Duodenal mucosa (tissue), 2 donors: Measurements from ENCODE around the gene CISD3.

Experiments used
- H3K27ac ChIP-seq: one replicate; pipeline ENCODE4 v1.7.0; 2013; ENCODE audit warnings: low read depth, low read length
- H3K27me3 ChIP-seq, 2 donors: one replicate each; pipeline ENCODE4 v1.7.0; 2013; ENCODE audit warnings: low read length in 2 of 2, control low read depth in 1 of 2; ENCODE audit not compliant: insufficient read depth in 2 of 2, control insufficient read depth in 1 of 2
- H3K36me3 ChIP-seq, 2 donors: one replicate each; pipeline ENCODE4 v1.7.0; 2013; ENCODE audit warnings: low read length in 2 of 2, control low read depth in 1 of 2; ENCODE audit not compliant: insufficient read depth in 2 of 2, control insufficient read depth in 1 of 2
- H3K4me1 ChIP-seq, 2 donors: one replicate each; pipeline ENCODE4 v1.7.0; 2013; ENCODE audit warnings: low read length in 2 of 2, control low read depth in 1 of 2; ENCODE audit not compliant: insufficient read depth in 2 of 2, control insufficient read depth in 1 of 2
- H3K4me3 ChIP-seq, 2 donors: one replicate each; pipeline ENCODE4 v1.7.0; 2013; ENCODE audit warnings: low read length in 2 of 2, low read depth in 1 of 2
- H3K9ac ChIP-seq, 2 donors: one replicate each; pipeline ENCODE4 v1.7.0; 2013; ENCODE audit warnings: low read length in 2 of 2, low read depth in 1 of 2
- H3K9me3 ChIP-seq, 2 donors: one replicate each; pipeline ENCODE4 v1.7.0; 2013; ENCODE audit warnings: low read length in 2 of 2, control low read depth in 1 of 2; ENCODE audit not compliant: control insufficient read depth in 1 of 2

The CISD3 gene

DNA sequence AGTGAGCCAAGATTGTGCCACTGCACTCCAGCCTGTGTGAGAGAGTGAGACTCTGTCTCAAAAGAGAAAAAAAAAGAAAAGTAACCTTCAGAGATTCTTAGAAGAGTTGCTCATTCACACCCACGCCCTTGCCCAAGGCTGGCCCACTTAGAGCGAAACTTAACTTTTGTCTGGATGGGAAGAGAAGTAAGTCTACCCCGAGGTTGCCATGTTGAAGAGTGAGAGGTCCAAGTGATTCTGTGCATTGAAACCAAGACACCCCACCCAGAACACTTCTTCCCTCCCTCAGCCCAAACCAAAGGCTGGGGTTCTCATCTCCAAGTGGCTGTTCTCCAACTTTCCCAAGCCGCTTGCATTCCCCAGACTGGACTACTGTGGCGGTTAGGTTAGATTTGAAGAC, 2.4 kb upstream of the CISD3 start:
- peaks cover 3 to 10% of the 10 kb centered on the region in 2 donors for H3K36me3 ChIP-seq
- no peak overlapping the region for H3K27ac ChIP-seq
- no peaks in the 10 kb centered on the region for H3K27me3 ChIP-seq
- H3K9me3 ChIP-seq: no peaks in the 10 kb centered on the region
- no peak overlapping the region for H3K4me3 ChIP-seq
- H3K9ac ChIP-seq: no peak overlapping the region
- peaks cover 59 to 70% of the 10 kb centered on the region in 2 donors for H3K4me1 ChIP-seq

GRCh38 chr17:38728290-38728831, 1.8 kb upstream of the CISD3 start:
- H3K9me3 ChIP-seq: no peaks in the 10 kb centered on the region
- H3K4me1 ChIP-seq: peaks cover 64 to 75% of the 10 kb centered on the region in 2 donors
- peak overlapping the region in 1 of 2 donors; percentile 21 for H3K4me3 ChIP-seq
- peak overlapping the region in 1 of 2 donors; percentile 43 for H3K9ac ChIP-seq
- H3K27me3 ChIP-seq: no peaks in the 10 kb centered on the region
- H3K36me3 ChIP-seq: peaks cover 4 to 5% of the 10 kb centered on the region in 2 donors
- H3K27ac ChIP-seq: no peak overlapping the region

DNA sequence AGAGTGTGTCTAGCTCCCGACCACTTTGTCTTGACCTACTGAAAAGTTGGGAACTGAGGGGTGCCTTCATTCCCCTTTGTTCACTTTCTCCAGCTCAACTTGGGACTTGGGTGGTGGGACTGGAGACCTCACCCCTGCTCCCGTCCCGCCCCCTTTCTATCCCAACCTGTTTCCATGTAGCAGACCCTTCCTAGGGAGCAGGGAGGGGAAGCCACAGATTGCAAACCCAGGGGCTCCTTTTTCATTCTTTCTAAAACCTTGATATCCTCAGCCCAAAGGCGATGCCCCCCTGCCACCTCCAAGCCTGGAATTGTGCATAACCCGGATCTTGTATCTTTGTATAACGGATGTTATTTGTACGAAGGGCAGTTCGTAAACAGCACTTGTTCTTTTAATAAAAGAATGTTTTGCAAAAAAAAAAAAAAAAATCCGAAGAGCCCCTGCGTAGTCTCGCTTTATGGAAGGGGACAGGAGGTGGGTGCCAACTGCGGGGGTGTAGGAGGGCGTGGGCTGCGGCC, 714 bp upstream of the CISD3 start:
- H3K4me1 ChIP-seq: peaks cover 70 to 81% of the 10 kb centered on the region in 2 donors
- H3K9ac ChIP-seq: peak overlapping the region; percentile 76 to 79
- H3K9me3 ChIP-seq: no peaks in the 10 kb centered on the region
- H3K27ac ChIP-seq: peak overlapping the region; percentile 76
- H3K27me3 ChIP-seq: no peaks in the 10 kb centered on the region
- H3K4me3 ChIP-seq: peak overlapping the region; percentile 73 to 79
- H3K36me3 ChIP-seq: peaks cover 5 to 15% of the 10 kb centered on the region in 2 donors

DNA sequence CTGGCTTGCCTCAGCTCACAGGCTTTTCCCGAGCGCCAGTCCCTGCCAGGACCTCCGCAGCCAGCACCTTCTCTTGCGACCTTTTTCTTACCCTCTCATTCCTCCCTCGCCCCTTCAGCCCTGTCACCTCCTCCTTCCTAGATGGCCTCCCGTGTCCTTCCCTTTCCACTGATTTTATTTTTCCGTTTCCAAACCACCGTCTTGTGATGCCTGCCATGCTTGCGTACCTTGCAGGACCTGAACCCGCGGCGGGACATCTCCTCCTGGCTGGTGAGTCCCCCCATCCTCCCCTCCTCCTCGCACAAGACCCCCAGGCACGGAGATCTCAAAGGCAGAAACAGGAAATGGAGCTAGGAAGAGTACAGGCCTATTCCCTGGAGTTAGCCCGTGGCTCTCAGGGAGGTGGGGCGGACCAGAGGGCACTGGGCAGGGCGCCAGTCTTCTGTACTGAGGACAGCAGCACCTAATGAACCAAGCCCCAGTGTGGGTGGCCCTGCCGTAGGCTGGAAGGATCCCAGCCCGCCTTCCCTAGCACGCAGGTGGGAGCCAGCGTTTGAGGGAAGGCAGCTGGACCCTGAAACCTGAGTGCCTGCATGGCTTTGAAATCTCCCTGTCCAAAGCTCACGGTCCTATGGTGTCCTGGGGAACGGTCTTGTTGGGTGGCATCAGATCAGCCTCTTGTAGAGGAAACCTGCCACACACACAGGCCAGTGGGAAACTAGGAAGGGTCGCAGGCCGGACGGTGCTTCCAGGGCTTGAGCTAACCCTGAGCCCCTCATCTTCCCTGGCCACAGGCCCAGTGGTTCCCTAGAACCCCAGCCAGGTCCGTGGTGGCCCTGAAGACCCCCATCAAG, 612 bp downstream of the CISD3 start:
- peaks cover 2 to 17% of the 10 kb centered on the region in 2 donors for H3K36me3 ChIP-seq
- H3K9ac ChIP-seq: peak overlapping the region; percentile 99
- no peaks in the 10 kb centered on the region for H3K9me3 ChIP-seq
- peak overlapping the region; percentile 92 for H3K27ac ChIP-seq
- no peaks in the 10 kb centered on the region for H3K27me3 ChIP-seq
- H3K4me1 ChIP-seq: peaks cover 67 to 77% of the 10 kb centered on the region in 2 donors
- H3K4me3 ChIP-seq: peak overlapping the region; percentile 97 to 98

- Histone ChIP-seq H3K9ac (peak overlapping the region; percentile 99), H3K27me3 (no peaks in the 10 kb centered on the region), H3K4me1 (peaks cover 66 to 72% of the 10 kb centered on the region in 2 donors), H3K36me3 (peaks cover 3 to 17% of the 10 kb centered on the region in 2 donors), H3K27ac (peak overlapping the region; percentile 92), H3K9me3 (no peaks in the 10 kb centered on the region), H3K4me3 (peak overlapping the region; percentile 97 to 98)
Observed at GRCh38 chr17:38731526-38732294, 1.6 kb downstream of the CISD3 start.

DNA sequence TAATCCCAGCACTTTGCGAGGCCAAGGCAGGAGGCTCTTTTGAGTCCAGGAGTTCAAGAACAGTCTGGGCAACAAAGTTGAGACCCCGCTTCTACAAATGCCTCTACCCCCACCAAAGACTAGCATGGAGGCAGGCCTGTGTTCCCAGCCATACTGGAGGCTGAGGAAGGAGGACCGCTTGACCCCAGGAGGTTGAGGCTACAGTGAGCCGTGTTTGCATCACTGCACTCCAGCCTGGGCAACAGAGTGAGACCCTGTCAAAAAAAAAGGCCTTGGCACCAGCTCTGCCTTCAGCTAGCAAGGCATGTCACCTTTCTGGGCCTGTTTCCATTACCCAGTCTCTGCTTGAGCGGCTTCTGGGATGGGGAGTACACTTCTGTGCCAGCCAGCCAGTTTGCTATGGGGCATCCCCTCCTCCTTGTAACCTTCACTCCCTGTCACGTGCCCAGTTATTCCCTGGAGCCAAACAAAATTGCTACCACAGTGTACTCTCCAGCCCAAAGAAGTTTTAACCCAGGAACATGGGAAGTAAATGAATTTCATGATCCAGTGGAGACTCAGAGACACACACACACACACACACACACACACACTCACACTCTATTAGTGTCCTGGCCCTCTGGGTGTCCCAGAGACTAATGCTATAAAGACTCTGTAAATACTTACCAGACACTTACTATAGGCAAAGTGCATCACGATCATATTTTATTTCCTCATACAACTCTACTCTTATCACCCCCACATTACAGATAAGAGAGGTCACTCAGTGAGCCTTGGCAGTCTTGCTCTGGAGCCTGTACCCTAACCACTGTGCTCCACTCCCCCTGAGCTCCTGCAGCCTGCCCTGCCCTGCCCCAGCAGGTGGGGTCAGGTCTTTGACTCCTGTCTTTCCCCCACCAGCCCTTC, 2.5 kb downstream of the CISD3 start:
- peak overlapping the region; percentile 92 for H3K27ac ChIP-seq
- peaks cover 3 to 17% of the 10 kb centered on the region in 2 donors for H3K36me3 ChIP-seq
- no peaks in the 10 kb centered on the region for H3K9me3 ChIP-seq
- H3K27me3 ChIP-seq: no peaks in the 10 kb centered on the region
- H3K4me1 ChIP-seq: peaks cover 62 to 67% of the 10 kb centered on the region in 2 donors
- peak overlapping the region; percentile 99 for H3K9ac ChIP-seq
- H3K4me3 ChIP-seq: peak overlapping the region; percentile 97 to 98

DNA sequence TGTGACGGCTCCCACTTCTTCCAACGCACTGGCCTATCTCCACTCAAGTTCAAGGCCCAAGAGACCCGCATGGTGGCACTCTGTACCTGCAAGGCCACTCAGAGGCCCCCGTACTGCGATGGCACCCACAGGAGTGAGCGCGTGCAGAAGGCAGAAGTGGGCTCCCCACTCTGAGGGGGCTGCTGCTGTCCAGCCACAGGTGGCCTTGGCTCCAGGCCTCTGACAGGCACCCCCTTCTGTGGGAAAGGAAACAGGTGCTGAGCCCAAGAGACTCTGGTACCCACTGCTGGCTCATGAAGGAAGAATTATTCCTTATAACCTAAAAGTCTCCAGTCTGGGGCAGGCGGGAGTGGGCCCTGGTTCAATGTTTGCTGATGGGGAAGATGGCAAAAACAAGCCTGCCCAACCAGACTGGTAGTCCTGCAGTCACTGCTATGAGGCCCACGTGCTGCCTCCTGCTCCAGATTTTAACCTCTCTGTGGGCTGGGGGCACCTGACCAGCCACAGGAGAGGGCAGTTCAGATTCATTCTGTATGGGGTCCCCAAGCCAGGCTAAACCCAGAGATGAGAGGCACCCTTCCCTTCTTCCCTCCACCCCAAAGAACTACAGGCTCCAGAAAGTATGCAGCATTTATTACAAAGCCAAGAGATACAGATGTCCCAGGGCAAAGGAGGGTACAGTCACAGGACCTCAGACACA, 3.3 kb downstream of the CISD3 start:
- H3K4me3 ChIP-seq: no peak overlapping the region
- peak overlapping the region; percentile 20 to 99 for H3K9ac ChIP-seq
- H3K9me3 ChIP-seq: no peaks in the 10 kb centered on the region
- H3K4me1 ChIP-seq: peaks cover 61 to 65% of the 10 kb centered on the region in 2 donors
- H3K27ac ChIP-seq: no peak overlapping the region
- peaks cover 3 to 17% of the 10 kb centered on the region in 2 donors for H3K36me3 ChIP-seq
- H3K27me3 ChIP-seq: no peaks in the 10 kb centered on the region

- H3K27me3 ChIP-seq: no peaks in the 10 kb centered on the region
- H3K9ac ChIP-seq: peak overlapping the region in 1 of 2 donors; percentile 20
- H3K4me1 ChIP-seq: peaks cover 58 to 64% of the 10 kb centered on the region in 2 donors
- no peak overlapping the region for H3K27ac ChIP-seq
- H3K4me3 ChIP-seq: no peak overlapping the region
- no peaks in the 10 kb centered on the region for H3K9me3 ChIP-seq
- H3K36me3 ChIP-seq: peaks cover 3 to 17% of the 10 kb centered on the region in 2 donors
Observed at GRCh38 chr17:38733982-38734973, 4.1 kb downstream of the CISD3 start.
